Measurements from ENCODE around the gene ZBED4.

DNA sequence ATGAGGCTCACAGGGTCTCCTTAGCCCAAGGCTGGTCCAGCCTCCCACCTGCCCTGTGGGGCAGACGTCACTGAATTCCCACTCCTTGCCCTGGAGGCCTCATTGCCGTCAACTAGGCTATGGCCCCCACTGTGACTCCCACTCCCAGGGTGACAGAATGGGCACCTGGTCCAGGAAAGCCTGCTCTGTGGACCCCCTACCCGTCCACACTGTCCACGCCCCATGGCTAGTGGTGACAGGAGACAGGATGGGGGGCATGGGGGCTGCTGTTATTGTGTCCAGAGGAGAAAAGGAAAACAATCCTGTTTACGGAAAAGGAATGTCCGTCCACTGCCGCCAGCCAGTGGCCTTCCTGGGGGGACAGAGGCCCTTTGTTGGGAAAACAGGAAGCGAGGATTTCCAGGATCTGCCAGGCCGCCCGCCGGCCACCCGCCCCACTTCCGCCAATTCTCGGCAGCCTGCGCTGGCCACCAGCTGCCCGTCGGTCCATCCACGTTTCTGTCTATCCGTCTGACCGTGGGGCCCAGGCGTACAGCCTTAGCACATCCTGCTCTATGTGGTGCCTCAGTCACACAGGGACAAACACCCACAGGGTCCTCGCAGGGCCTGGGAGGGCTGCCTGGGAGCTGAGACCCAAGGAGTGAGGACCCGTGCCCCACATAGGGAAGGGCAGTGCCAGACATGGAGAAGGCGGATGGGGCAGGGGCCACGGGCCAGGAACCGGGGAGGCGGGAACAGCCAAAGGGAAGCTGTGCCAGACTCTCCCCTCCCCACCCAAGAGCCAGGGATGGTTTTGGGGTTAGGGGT lies 84.3 kb downstream of the ZBED4 start:
- TF ChIP-seq CTCF (conservative IDR thresholded peaks at IDR 0.05 in 1 of 2, IDR thresholded peaks at IDR 0.05 in 1 of 2; ENCODE audit: low read depth in 1 of 2, low read length in 2 of 2): no peak
- TF ChIP-seq EZH2 (IDR thresholded peaks at IDR 0.05; ENCODE audit: low read length, missing control alignments): no peak

Data from fibroblast of lung (primary cell).